ENCODE measurements around the gene PRDM12.

DNA sequence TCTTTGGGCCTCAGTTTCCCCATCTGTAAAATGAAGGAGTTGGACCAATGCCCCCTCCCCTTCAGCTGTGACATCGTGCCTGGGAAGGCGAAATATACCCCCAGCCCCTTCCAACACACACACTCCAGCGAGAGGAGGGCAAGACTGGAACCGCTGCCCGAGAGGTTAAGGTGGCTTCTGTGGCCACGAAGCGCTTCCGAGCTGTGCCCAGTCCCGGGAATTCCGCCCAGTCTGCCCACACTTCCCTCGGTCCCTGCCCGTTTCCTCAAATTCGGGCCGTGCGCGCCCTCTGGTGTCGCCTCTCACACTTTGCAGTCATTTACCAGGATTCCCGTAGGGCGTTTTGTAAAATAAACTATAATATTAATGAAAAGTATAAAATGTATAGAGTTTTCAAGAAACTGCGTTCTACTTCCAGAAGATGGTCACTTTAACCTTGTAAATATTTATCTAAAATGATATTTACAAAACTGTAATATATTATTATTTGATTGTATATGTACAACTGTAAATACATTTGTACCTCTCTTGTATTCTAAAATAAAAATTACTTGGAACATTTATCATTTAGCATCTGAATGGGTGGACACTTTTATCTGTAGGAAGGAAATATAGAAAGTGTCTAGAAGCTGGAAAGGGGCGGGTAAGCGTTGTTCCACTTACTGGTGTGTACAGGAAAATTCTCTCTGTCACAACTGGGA lies 18.2 kb downstream of the PRDM12 start:
- TF ChIP-seq EZH2 (IDR thresholded peaks at IDR 0.05; ENCODE audit: borderline replicate concordance, insufficient read depth, low read depth, low read length, poor library complexity, severe bottlenecking): no peak
- TF ChIP-seq, protein P1, sequence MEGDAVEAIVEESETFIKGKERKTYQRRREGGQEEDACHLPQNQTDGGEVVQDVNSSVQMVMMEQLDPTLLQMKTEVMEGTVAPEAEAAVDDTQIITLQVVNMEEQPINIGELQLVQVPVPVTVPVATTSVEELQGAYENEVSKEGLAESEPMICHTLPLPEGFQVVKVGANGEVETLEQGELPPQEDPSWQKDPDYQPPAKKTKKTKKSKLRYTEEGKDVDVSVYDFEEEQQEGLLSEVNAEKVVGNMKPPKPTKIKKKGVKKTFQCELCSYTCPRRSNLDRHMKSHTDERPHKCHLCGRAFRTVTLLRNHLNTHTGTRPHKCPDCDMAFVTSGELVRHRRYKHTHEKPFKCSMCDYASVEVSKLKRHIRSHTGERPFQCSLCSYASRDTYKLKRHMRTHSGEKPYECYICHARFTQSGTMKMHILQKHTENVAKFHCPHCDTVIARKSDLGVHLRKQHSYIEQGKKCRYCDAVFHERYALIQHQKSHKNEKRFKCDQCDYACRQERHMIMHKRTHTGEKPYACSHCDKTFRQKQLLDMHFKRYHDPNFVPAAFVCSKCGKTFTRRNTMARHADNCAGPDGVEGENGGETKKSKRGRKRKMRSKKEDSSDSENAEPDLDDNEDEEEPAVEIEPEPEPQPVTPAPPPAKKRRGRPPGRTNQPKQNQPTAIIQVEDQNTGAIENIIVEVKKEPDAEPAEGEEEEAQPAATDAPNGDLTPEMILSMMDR (IDR thresholded peaks at IDR 0.05): peak; percentile 89
